Bone marrow (tissue), 2 donors: ENCODE measurements around the gene ENTPD7.
"Not testable (repeated sequence)": the region's sequence is repeated elsewhere in the genome, so short reads cannot be mapped to it uniquely, and the experiment has no call there.

Experiments used
- DNase-seq, 2 donors: peaks; one replicate each; lab custom pipeline; 2025; lab: John Stamatoyannopoulos, UW

Gene ENTPD7, protein sequence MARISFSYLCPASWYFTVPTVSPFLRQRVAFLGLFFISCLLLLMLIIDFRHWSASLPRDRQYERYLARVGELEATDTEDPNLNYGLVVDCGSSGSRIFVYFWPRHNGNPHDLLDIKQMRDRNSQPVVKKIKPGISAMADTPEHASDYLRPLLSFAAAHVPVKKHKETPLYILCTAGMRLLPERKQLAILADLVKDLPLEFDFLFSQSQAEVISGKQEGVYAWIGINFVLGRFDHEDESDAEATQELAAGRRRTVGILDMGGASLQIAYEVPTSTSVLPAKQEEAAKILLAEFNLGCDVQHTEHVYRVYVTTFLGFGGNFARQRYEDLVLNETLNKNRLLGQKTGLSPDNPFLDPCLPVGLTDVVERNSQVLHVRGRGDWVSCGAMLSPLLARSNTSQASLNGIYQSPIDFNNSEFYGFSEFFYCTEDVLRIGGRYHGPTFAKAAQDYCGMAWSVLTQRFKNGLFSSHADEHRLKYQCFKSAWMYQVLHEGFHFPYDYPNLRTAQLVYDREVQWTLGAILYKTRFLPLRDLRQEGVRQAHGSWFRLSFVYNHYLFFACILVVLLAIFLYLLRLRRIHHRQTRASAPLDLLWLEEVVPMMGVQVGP

DNA sequence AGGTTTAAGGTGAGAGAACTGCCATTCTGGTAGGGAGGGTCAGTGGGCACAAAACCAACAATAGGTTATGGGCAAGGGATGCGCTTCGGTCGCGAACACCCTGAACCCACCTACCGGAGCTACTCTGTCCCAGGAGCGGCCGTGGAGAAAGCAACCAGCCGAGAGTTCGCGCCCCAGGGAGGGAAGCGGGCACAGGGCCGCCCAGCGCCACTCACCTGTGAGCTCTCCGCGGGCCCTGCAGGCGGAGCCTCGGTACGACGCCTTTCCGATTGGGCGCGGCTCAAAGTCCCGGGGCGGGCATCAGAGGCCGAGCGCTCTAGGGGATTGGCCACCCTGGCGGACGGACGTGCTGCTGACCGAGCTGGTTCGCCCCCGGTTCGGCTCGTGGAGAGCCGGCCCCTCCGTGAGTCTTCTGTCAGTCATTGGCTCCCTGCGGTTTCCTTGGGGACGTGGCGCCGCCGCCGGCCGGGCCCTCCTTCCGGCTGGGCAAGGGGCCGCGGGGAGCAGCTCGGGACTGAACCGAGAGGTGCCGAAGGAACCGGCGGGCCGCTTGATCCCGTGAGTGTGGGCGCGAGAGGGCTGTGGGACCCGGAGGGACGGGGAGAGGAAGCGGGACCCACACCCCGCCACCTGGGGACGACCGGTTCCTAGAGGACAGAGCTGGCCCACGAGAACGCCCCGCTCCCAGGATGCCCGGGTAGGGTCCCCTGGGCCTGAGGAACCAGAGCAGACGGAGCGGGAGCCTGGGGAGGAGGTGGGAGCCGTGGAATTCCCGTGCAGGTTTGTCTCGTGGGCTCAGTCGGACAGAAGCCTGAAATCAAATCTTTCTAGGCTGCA, at the start of gene ENTPD7:
ENTPD7 (plus strand) TSS at position 479 of the 837 bp plus-strand sequence. CDS start 448 bp downstream, outside the sequence.
- peak in 1 of 2 donors; percentile 60 for DNase-seq

DNA sequence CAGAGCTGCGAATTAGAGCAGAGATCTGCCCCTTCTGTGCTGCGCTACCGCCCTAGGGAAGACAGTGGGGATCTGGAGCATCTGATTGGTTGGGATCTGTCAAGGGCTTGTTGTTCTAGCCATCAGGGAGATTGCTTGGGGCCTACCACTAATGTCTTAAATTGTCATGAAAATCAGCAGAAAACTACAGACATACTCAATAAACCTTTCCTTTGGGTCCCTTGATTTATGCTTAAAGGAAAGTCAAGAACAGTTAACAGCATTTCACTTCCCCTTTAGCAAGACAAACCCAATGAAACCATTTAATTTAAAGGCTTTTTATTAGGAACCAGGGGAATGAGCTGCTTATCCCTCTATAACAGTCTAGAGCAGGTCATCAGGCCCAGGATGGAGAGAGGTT, 49.1 kb upstream of the ENTPD7 start:
- DNase-seq = no peak

DNA sequence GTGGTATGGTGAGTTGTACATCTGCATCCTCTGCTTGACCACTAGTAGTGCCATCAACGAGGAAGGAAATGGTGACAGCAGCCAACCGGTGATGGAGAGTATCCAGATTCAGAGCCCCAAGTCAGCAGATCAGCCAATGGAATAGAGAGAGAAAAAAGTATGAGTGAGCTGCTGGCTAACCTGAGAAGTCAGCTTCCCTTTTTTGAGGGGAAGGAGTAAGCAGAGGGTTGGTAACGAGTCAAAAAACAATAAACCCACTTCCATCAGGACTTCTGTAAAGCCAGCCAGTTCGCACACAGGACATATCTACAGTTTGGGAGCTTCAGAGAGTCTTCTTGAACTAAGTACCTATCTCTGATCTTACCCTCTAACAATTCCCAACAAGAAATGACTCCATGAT, 48.0 kb upstream of the ENTPD7 start:
- no peak for DNase-seq

DNA sequence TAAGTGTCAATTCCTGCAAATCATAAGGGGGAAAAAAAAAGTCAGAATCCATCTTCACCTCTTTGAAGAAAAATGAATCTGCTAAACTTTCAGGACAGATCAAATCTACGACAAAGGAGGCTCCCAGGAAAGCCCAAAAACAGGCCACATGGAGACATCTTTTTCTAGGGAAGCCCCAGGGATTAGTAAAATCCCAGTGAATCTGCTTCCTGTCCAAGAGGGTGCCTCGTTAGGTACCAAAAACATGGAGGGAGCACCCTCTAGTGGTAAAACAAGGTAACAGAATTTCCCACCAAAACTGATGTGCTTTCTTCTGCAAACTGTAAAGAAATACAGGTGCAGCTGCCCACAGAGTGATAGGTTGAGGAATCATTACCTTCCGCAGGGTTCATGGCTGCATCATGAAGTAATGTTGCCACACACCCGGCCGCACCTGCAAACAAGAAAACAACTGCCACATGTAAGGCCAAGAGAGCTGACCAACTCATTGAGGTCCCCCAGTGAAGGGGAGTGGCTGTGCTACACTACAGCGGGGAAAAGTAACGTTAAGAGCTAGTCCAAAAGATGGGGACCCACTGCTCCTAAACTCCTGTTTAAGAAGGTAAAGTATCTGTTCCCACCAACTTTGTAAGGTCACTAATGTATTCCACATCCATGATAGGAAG, 47.0 kb upstream of the ENTPD7 start:
- DNase-seq = peak in 1 of 2 donors; percentile 40

DNA sequence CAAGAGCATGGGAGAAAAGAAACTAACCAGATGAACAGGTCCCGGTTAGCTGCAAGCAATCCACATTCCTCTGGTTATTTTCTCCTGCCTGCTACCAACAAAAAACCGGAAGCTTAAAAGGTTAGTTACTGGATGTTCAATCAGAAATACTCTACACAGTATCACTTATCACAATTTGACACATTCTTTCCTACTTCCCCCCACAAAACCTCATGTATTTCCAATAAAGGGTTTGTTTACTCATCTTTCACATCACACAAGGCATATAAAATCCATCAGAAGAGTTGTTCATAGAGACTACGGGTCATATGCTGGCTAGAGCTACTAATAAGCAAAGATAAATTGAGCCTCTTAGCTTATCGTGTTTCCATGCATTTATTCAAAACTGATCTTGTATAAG, 43.9 kb upstream of the ENTPD7 start:
- DNase-seq = no peak

DNA sequence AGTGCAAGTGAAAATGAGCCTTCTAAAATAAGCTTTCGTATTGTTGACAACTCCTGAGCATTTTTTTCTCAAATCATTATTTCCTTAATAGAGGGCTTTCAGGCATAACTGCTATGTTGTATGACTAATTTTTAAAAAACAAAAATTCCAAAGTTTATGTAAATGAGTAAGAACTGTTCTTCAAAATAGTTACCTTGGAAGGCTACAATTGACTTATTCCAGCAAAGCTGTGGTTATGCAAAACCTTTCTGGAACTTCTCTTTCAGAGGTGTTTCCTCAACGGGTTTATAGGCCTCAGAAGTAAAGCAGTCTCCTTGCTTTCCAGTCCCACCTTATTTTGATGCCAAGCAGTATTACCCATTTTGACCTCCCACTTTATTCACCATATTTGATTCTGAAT, 41.6 kb upstream of the ENTPD7 start:
- no peak for DNase-seq

DNA sequence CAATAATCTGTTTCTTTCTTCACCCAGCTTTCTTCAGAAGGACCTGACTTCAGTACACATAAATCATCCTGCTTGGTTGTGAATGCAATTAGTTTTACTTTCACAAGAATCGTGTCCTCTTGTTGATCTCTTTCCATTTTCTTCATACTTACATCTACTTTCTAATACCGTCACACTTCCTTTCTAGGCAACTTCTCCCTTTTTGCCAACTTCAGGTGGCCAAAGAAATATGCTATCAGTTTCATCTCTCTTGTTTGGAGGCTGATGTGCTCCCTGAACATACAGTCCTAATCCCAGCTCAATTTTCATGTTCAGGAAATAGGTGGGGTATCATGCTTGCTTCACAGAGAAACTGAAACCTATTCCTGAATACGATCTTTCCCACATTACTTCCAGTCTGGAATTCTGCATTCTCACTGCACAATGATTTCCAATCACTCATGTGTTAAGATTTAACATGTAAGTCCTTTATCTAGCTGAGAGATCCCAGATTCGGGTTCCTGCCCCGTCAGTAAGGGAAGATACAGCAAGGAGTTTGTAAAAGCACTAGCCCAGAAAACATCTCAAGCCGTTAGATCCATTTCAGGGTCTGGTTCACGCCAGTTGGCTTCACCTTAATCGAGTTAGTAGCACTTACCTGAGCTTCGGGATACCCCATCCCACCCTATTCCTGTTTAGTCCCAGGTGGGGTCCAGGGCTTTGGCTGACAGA, 40.1 kb upstream of the ENTPD7 start:
- DNase-seq = peak in 1 of 2 donors; percentile 74

DNA sequence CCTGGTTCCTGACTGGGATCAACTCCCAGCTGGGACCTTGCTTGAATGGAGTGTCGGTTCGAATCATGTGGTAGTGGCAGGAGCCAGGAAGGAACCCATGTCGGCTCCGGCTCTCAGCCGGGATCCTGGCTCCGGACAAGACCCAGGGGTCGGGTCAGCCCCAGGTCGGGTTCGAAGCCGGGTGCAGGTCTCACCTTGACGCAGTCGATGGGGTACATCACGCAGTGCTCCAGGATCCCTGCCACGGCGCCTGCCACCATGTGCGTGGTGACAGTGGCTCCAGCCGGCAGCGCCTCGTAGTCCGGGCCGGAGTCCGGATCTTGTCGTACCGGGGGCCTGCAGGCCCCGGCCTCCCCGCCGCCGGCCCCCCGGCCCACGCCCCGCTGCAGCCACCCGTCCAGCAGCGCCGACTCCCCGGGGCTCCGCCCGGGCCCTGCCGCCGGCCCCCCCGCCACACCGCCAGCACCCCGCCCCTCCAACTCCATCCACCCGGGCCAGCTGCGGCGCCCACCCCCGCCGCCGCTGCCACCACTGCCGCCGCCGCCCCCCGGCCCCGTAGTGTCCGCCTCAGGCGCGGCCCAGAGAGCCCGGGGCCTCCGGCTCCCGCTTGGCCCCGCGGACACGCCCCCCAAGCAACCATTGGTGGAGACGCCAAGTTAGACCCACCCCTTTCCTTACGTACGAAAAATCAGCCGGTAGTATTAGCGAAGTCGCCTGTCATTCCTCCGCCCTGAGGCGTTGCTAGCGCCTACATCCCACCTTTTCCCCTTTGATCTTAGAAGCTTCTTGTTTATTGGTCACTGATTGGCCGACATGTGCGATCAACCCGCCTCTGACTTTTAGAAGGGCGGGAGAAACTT, 39.2 kb upstream of the ENTPD7 start, which contains the start of gene SLC25A28:
SLC25A28 (minus strand) TSS at position 589 of the 860 bp plus-strand sequence; CDS start at position 485, 104 bp downstream.
- DNase-seq = peak; percentile 77 to 100

DNA sequence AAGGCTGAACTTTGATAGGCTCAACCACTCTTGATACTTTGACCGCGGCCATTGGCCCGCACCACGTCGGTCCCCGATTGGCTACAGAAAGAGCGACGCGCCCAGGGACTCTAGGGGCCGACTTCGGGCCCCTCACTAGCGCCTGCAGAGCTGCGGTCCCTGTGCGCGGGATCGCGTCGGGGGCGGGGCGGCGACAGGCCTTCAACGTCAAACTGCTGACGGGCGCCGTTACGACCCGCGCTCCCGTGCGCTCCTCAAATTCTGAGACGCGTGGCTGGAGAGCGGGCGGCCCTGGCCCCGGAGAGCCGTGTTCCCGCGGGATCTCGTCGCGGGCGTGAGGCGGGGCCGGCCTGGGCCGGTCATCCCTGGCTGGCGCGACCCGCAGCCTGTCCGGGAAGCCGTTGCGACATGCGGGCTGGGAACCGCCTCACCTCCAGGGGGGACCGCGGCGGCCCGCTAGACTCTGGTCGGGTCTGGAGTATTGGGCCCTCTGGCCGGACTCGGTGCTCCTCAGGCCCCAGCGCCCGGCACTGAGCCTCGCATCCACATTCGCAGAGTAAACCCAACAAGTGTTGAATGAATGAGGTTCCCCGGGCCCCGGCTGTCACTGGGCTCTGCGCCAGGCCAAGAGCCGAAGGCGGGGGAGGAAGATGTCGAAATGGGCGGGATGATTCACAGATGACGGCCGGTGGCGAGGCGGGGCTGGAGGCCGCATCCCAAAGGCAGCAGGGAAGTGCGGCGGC, 38.4 kb upstream of the ENTPD7 start:
- peak; percentile 74 to 97 for DNase-seq

DNA sequence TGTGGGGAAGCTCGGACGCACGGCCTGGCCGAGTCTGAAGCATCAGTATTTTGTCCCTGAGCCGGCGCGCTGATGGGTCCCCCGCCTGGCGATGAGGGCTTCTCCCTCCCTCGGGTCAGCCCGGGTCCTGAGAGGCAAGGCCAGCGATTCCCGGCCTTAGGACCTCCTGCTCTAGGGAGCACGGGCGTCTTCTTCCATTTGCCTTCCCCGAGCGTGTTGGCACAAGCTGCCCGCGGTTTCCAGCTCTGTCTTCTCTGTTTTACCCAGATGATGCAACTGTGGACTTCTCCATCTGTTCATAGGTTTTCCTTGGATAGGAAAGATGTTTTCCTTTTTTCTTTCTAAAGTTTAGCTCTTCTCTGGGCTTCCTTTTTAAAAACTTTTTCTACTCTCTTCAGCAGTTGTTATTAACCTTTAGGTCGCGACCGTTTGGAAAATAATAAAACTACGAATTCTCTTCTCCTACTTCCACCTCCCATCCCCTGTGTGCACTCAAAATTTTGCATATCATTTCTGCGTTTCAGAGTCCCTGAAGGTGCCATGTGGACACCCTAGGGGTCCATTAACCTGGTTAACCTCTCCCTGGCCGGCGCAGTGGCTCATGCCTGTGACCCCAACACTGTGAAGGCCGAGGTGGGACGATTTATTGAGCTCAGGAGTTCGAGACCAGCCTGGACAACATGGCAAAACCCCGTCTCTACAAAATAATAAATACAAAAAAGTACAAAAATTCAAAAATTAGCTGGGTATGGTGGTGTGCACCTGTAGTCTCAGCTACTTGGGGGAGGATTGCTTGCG, 37.7 kb upstream of the ENTPD7 start:
- no peak for DNase-seq

DNA sequence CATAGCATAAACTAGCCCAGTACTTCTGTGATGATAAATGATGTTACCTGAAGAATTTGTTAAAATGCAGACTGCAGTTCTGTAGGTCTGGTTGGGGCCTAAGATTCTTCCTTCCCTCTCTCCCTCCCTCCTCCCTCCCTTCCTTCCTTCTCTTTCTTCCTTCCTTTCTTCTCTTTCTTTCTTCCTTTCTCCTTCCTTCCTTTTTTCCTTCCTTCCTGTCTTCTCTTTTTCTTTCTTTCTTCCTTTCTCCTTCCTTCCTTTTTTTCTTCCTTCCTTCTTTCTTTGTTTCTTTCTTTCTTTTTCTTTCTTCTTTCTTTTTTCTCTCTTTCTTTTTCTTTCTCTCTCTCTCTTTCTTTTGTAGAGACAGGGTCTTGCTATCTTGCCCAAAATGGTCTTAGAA, 35.4 kb upstream of the ENTPD7 start:
- DNase-seq = no peak

DNA sequence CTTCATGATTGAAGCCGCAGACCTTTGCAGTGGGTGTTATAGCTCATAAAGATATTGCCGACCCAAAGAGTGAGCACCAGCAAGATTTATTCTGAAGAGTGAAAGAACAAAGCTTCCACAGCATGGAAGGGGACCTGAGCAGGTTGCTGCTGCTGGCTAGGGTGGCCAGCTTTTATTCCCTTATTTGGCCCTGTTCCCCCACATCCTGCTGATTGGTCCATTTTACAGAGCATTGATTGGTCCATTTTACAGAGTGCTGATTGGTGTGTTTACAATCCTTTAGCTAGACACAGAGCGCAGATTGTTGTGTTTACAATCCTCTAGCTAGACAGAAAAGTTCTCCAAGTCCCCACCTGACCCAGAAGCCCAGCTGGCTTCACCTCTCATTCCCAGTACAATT, 34.2 kb upstream of the ENTPD7 start:
- not testable (repeated sequence) for DNase-seq

DNA sequence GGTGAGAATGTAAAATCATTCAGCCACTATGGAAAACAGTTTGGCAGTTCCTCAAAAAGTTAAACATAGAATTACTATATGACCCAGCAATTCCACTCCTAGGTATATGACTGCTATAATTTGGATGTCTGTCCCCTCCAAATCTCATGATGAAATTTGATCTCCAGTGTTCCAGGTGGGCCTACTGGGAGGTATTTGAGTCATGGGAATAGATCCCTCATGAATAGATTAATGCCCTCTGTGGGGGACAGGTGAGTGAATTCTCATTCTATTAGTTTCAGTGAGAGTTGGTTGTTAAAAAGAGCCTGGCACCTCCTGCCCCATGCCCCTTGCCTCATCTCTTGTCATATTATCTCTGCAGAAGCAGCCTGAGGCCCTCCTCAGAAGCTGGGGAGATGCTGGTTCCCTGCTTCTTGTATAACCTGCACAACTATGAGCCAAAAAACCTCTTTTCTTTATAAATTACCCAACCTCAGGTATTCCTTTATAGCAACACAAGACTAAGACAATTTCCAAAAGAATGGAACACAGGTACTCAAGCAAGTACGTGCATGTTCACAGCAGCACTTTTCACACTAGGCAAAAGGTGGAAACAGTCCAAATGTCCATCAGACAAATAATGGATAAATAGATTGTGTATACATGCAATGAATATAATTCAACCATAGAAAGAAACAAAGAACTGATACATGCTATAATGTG, 30.2 kb upstream of the ENTPD7 start:
- DNase-seq = no peak

DNA sequence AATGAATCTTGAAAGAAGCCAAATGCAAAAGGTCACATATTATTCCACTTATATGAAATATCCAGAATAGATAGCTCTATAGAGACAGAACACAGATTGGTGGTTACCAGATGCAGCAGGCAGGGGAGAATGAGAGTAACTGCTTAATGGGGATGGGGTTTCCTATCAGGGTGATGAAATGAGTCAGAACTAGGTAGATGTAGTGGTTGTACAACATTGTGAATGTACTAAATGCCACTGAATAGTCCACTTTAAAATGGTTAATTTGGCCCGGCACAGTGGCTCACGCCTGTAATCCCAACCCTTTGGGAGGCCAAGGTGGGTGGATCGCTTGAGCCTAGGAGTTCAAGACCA, 29.7 kb upstream of the ENTPD7 start:
- no peak for DNase-seq

DNA sequence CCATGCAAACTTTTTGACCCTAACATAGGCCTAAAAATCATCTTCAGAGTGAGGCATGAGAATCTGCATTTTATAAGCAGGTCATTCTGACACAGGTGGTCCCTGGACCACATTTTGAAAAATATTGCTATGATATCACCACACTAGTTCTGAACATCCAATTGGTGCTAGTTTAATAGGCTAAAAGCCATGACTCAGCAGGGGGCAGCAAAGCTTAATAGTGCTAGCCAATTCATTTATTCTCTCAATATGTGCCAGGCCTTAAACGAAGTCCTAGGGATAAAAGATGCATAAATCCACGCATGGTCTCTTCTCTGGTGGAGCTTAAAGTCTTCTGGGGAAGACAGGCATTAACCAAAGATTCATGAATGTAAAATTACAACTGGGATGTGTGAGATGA, 28.9 kb upstream of the ENTPD7 start:
- DNase-seq = no peak

DNA sequence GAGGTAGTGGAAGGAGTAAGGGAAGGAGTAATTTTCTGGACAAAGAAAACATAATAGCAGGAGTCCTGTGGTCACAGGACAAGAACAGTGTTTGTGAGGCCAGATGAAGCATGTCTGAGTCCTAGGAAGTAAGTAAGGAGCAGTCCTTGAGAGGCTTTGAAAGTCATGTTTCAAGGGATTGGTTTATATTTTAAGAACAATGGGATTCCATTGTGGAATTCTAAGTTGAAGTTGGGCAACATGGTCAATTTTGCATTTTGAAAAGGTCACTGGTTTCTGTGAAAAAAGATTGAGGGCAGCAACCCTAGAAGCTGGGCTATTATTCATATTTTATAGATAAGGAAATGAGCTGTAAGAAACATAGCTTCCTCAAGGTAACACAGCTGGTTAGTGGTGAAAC, 28.3 kb upstream of the ENTPD7 start:
- no peak for DNase-seq

DNA sequence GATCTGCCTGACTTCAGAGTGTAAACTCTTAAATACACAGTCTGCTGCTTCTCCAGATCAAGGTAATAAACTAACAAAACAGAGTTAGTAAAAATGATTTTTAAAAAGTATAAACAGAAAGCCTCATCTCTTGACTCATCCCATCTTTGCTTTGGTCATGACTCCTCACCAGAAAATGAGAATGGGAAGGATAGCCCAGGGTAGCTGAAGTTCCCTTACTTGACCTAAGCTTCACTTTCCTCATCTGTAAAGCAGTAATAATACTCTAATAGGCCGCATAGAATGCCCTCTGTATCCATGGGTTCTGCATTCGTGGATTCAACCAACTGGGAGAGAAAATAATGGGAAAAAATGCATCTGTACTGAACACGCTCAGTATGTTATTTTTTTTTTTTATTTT, 27.8 kb upstream of the ENTPD7 start:
- DNase-seq = no peak

DNA sequence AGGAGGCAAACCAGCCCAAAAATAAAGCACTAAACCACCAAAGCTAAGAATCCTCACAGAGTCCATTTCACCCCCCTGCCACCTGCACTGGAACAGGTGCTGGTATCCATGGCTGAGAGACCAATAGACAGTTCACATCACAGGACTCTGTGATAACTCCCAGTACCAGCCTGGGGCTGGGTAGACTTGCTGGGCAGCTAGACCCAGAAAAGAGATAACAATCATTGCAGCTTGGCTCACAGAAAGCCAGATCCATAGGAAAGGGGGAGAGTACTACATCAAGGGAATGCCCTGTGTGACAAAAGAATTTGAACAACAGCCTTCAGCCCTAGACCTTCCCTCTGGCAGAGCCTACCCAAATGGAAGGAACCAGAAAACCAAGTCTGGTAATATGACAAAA, 25.5 kb upstream of the ENTPD7 start:
- DNase-seq = no peak
